HCT116 (cell line): ENCODE results near the gene IFT88. TPM values are rescaled to one million over a fixed set of nuclear protein-coding genes. Genes with fewer than 3 reads are reported as not detected.

Source experiments
- ATAC-seq: fragments of 200-7000 bp; cut with Tn5 transposase; 2 replicates; pipeline ENCODE4 v1.9.1; 2020; ENCODE audit warnings: mild to moderate bottlenecking, moderate library complexity
- BruUV-seq: library from RNA; stranded (reverse); fragments of 400-500 nt; replicated peaks from 2 replicates; lab custom pipeline; 2021; lab: Mats Ljungman, UMichigan
- CTCF ChIA-PET: fragments of 300-600 bp; sonication (Branson Sonifier 250); formaldehyde crosslinking; loops from one replicate; lab custom pipeline; 2021; ENCODE audit warnings: antibody characterized with exemption; lab: Charles Lee
- POLR2A ChIA-PET: fragments of 300-600, 350-600 bp; sonication (Branson Sonifier 250); formaldehyde crosslinking; loops from one replicate; lab custom pipeline; 2021; ENCODE audit warnings: antibody characterized with exemption; lab: Charles Lee
- RAD21 ChIA-PET, 2 experiments: fragments of 300-600 bp; sonication (Branson Sonifier 250); formaldehyde crosslinking; loops; one replicate each; lab custom pipeline; 2023; ENCODE audit warnings: low total read pairs in 2 of 2; ENCODE audit not compliant: uncharacterized antibody in 2 of 2, unreplicated experiment in 2 of 2, low non-redundant PET in 1 of 2; lab: Charles Lee
- DNase-seq: peaks from one replicate; pipeline ENCODE4 v3.0.0-alpha.2; 2010; ENCODE audit warnings: low read depth, low spot score
- H2AFZ ChIP-seq: fragments of 200-600 bp; shearing (Covaris generic), sonication (generic); 2 replicates; pipeline ENCODE4 v1.6.1; 2017; ENCODE audit warnings: low read depth, mixed run types, mixed read lengths, antibody characterized with exemption, low read length; ENCODE audit not compliant: poor library complexity, severe bottlenecking
- H3K27ac ChIP-seq: 2 replicates; pipeline ENCODE4 v1.5.1; 2012; ENCODE audit warnings: low read depth, low read length
- H3K27me3 ChIP-seq: fragments of 200-600 bp; sonication (generic); 2 replicates; pipeline ENCODE4 v1.6.1; 2016; ENCODE audit warnings: mixed run types, low read length, mixed read lengths; ENCODE audit not compliant: insufficient read depth
- H3K36me3 ChIP-seq, 2 experiments: fragments of 200-500 bp in 1 of 2; fragments of 200-600 bp in 1 of 2; sonication (Bioruptor generic) in 1 of 2; sonication (generic) in 1 of 2; 2 replicates each; pipeline versions ENCODE4 v1.5.1 to v1.6.1; 2014 to 2016; ENCODE audit warnings: low read length in 2 of 2, inconsistent platforms in 1 of 2, mixed read lengths in 1 of 2, mixed run types in 1 of 2; ENCODE audit not compliant: insufficient read depth in 2 of 2, control insufficient read depth in 1 of 2
- H3K4me1 ChIP-seq, 2 experiments: fragments of 200-600 bp in 1 of 2; sonication (generic) in 1 of 2; 2 replicates each; pipeline versions ENCODE4 v1.5.1 to v1.6.1; 2012 to 2017; ENCODE audit warnings: low read length in 2 of 2, inconsistent platforms in 1 of 2, mild to moderate bottlenecking in 1 of 2, mixed read lengths in 1 of 2, mixed run types in 1 of 2, moderate library complexity in 1 of 2; ENCODE audit not compliant: insufficient read depth in 2 of 2, control insufficient read depth in 1 of 2
- H3K4me2 ChIP-seq: fragments of 200-600 bp; sonication (generic); 2 replicates; pipeline ENCODE4 v1.6.1; 2017; ENCODE audit warnings: mixed run types, low read length, mixed read lengths
- H3K4me3 ChIP-seq, 2 experiments: fragments of 200-600 bp in 1 of 2; sonication (generic) in 1 of 2; replicated peaks in 1 of 2; 2 replicates each; pipeline ENCODE4 v1.5.1; 2011 to 2016; ENCODE audit warnings: low read length in 2 of 2, control low read depth in 1 of 2, low read depth in 1 of 2, mild to moderate bottlenecking in 1 of 2, mixed read lengths in 1 of 2, mixed run types in 1 of 2
- H3K79me2 ChIP-seq: fragments of 200-600 bp; sonication (generic); 2 replicates; pipeline ENCODE4 v1.6.1; 2017; ENCODE audit warnings: mild to moderate bottlenecking, mixed run types, low read length, moderate library complexity, mixed read lengths; ENCODE audit not compliant: insufficient read depth
- H3K9ac ChIP-seq: fragments of 200-600 bp; sonication (generic); 2 replicates; pipeline ENCODE4 v1.6.1; 2016; ENCODE audit warnings: low read length, mixed read lengths
- H3K9me2 ChIP-seq: fragments of 200-600 bp; sonication (generic), shearing (Covaris generic); 2 replicates; pipeline ENCODE4 v1.6.1; 2017; ENCODE audit warnings: mixed run types, mild to moderate bottlenecking, moderate library complexity; ENCODE audit not compliant: insufficient read depth
- H3K9me3 ChIP-seq, 2 experiments: fragments of 200-500 bp in 1 of 2; fragments of 200-600 bp in 1 of 2; sonication (Bioruptor generic) in 1 of 2; sonication (generic) in 1 of 2; 2 replicates each; pipeline ENCODE4 v1.6.1; 2014 to 2017; ENCODE audit warnings: low read length in 2 of 2, mixed read lengths in 2 of 2, inconsistent platforms in 1 of 2, low read depth in 1 of 2, mild to moderate bottlenecking in 1 of 2, mixed run types in 1 of 2, moderate library complexity in 1 of 2; ENCODE audit not compliant: control insufficient read depth in 1 of 2, insufficient read depth in 1 of 2
- H4K20me1 ChIP-seq: fragments of 200-600 bp; sonication (generic), shearing (Covaris generic); 2 replicates; pipeline ENCODE4 v1.6.1; 2017; ENCODE audit warnings: mixed run types, mild to moderate bottlenecking, moderate library complexity; ENCODE audit not compliant: insufficient read depth
- ATF3 ChIP-seq: IDR thresholded peaks from 2 replicates; pipeline ENCODE4 v1.6.1; 2012
- CBX3 ChIP-seq: IDR thresholded peaks from 2 replicates; pipeline ENCODE4 v1.6.1; 2012; ENCODE audit warnings: low read depth
- EGR1 ChIP-seq: IDR thresholded peaks from 2 replicates; pipeline ENCODE4 v1.6.1; 2012; ENCODE audit warnings: low read depth
- ELF1 ChIP-seq: IDR thresholded peaks from 2 replicates; pipeline ENCODE4 v1.6.1; 2012; ENCODE audit warnings: low read depth, borderline replicate concordance
- EZH2 ChIP-seq: fragments of 200-600 bp; sonication (generic); IDR thresholded peaks from 2 replicates; pipeline ENCODE4 v1.6.1; 2017; ENCODE audit warnings: antibody characterized with exemption, mixed run types
- FOSL1 ChIP-seq: IDR thresholded peaks from 2 replicates; pipeline ENCODE4 v1.6.1; 2012; ENCODE audit warnings: low read depth
- JUND ChIP-seq: IDR thresholded peaks from 2 replicates; pipeline ENCODE4 v1.6.1; 2012
- POLR2A ChIP-seq: IDR thresholded peaks from 2 replicates; pipeline ENCODE4 v1.7.0; 2011; ENCODE audit warnings: borderline replicate concordance; ENCODE audit not compliant: insufficient read depth, insufficient read length; ENCODE audit errors: extremely low read depth
- POLR2AphosphoS5 ChIP-seq: IDR thresholded peaks from 2 replicates; pipeline ENCODE4 v1.6.1; 2011; ENCODE audit warnings: mild to moderate bottlenecking, low read depth, low read length, moderate library complexity
- REST ChIP-seq: IDR thresholded peaks from 2 replicates; pipeline ENCODE4 v1.6.1; 2012; ENCODE audit warnings: low read depth
- SIN3A ChIP-seq: IDR thresholded peaks from 2 replicates; pipeline ENCODE4 v1.6.1; 2012; ENCODE audit warnings: low read depth
- SP1 ChIP-seq: IDR thresholded peaks from 2 replicates; pipeline ENCODE4 v1.6.1; 2012; ENCODE audit warnings: low read depth
- SRF ChIP-seq: IDR thresholded peaks from 2 replicates; pipeline ENCODE4 v1.6.1; 2012; ENCODE audit warnings: low read depth
- intact Hi-C: fragments of 100-400 bp; cut with micrococcal nuclease; formaldehyde crosslinking; loops from 2 replicates; pipeline ENCODE4 v1.10.0; 2022
- total RNA-seq: library from RNA; stranded (reverse); gene quantifications from one replicate; pipeline ENCODE4 v1.2.1, GENCODE V29; 2021; ENCODE audit not compliant: unreplicated experiment
- TF ChIP-seq, protein P1 (sequence below), 3 experiments: fragments of 200-600 bp in 1 of 3; sonication (generic) in 1 of 3; IDR thresholded peaks in 2 of 3; conservative IDR thresholded peaks in 1 of 3; 2 replicates each; pipeline ENCODE4 v1.5.1; 2012 to 2017; ENCODE audit warnings: low read depth in 2 of 3, low read length in 2 of 3, antibody characterized with exemption in 1 of 3, borderline replicate concordance in 1 of 3, control low read depth in 1 of 3, mild to moderate bottlenecking in 1 of 3, mixed read lengths in 1 of 3, mixed run types in 1 of 3, moderate library complexity in 1 of 3; ENCODE audit not compliant: insufficient read depth in 1 of 3

Gene IFT88
- total RNA-seq, 1 experiment from 2014 or later: 13.1 TPM

- peaks cover 5 to 7% of the 10 kb centered on the region in 2 experiments; a peak in 2 of 4 replicates for H3K4me1 ChIP-seq
- no TSS peak for BruUV-seq
- ChIA-PET CTCF (no interaction called here), RAD21 (no interaction called here), POLR2A (no interaction called here)
- no peak for DNase-seq
- no peaks in the 10 kb centered on the region for H3K9me2 ChIP-seq
- TF ChIP-seq, protein P1, sequence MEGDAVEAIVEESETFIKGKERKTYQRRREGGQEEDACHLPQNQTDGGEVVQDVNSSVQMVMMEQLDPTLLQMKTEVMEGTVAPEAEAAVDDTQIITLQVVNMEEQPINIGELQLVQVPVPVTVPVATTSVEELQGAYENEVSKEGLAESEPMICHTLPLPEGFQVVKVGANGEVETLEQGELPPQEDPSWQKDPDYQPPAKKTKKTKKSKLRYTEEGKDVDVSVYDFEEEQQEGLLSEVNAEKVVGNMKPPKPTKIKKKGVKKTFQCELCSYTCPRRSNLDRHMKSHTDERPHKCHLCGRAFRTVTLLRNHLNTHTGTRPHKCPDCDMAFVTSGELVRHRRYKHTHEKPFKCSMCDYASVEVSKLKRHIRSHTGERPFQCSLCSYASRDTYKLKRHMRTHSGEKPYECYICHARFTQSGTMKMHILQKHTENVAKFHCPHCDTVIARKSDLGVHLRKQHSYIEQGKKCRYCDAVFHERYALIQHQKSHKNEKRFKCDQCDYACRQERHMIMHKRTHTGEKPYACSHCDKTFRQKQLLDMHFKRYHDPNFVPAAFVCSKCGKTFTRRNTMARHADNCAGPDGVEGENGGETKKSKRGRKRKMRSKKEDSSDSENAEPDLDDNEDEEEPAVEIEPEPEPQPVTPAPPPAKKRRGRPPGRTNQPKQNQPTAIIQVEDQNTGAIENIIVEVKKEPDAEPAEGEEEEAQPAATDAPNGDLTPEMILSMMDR (IDR thresholded peaks at IDR 0.05 in 2 of 3, conservative IDR thresholded peaks at IDR 0.05 in 1 of 3; ENCODE audit: borderline replicate concordance in 1 of 3, insufficient read depth in 1 of 3, low read depth in 2 of 3, low read length in 2 of 3): no peak
- TF ChIP-seq SP1 (no peak), JUND (no peak), SRF (no peak), POLR2A (no peak), EGR1 (no peak), REST (no peak), POLR2AphosphoS5 (no peak), CBX3 (no peak), ATF3 (no peak), EZH2 (no peak), SIN3A (no peak), ELF1 (no peak), FOSL1 (no peak)
- no peak overlapping the region for H3K4me3 ChIP-seq
- peaks cover 9% of the 10 kb centered on the region for H3K79me2 ChIP-seq
- intact Hi-C loops: no loop called here
- H3K9ac ChIP-seq: no peak overlapping the region
- no peaks in the 10 kb centered on the region for H3K36me3 ChIP-seq
- ATAC-seq: no peak
- H3K27me3 ChIP-seq: no peaks in the 10 kb centered on the region
- H2AFZ ChIP-seq: no peak overlapping the region
- H3K4me2 ChIP-seq: no peak overlapping the region
- H3K9me3 ChIP-seq: peaks cover 0 to 5% of the 10 kb centered on the region in 2 experiments; a peak in 1 of 4 replicates
- H4K20me1 ChIP-seq: no peaks in the 10 kb centered on the region
- no peak overlapping the region for H3K27ac ChIP-seq
These were observed 4.7 kb downstream of the IFT88 start for GRCh38 chr13:20571676-20572075.
